A549 (cell line): ENCODE data around the gene SIGLEC9. TPM values are rescaled to one million over a fixed set of nuclear protein-coding genes. Genes with fewer than 3 reads are reported as not detected.

Source experiments
- ATAC-seq, 2 experiments: fragments of 200-7000 bp in 1 of 2; fragments of >200 bp in 1 of 2; cut with Nextera tagmentation in 1 of 2; cut with Tn5 transposase in 1 of 2; 3 replicates each; pipeline versions ENCODE4 v1.8.0 to v1.9.1; 2018 to 2020; ENCODE audit warnings: mild to moderate bottlenecking in 1 of 2, moderate library complexity in 1 of 2
- CTCF ChIA-PET: fragments of 300-600 bp; sonication (Branson Sonifier 250); formaldehyde crosslinking; extraction: SDS; loops from one replicate; lab custom pipeline; 2021; ENCODE audit warnings: antibody characterized with exemption, inconsistent platforms; lab: Yijun Ruan, JAX
- POLR2A ChIA-PET: fragments of 350-600 bp; formaldehyde crosslinking; extraction: SDS; loops from one replicate; lab custom pipeline; 2021; ENCODE audit warnings: antibody characterized with exemption, inconsistent platforms; lab: Yijun Ruan, JAX
- DNase-seq, 2 experiments: peaks; one replicate each; pipeline versions ENCODE4 v3.0.0 to v3.0.0-alpha.2; 2011 to 2016; ENCODE audit warnings: low read depth in 1 of 2, low spot score in 1 of 2
- FAIRE-seq: peaks from 2 replicates; lab custom pipeline; 2011; peaks lifted over from hg19 to GRCh38; lab: Jason Lieb, UNC
- H3K27ac ChIP-seq, 2 experiments: fragments of >200 bp; sonication (Bioruptor Twin); formaldehyde crosslinking; 3 replicates each; pipeline ENCODE4 v1.5.1; 2016 to 2017
- H3K4me1 ChIP-seq: fragments of >200 bp; sonication (Bioruptor Twin); formaldehyde crosslinking; 3 replicates; pipeline ENCODE4 v1.6.1; 2016
- H3K4me2 ChIP-seq: fragments of >200 bp; sonication (Bioruptor Twin); formaldehyde crosslinking; 3 replicates; pipeline ENCODE4 v1.6.1; 2016
- H3K4me3 ChIP-seq: fragments of >200 bp; sonication (Bioruptor Twin); formaldehyde crosslinking; 3 replicates; pipeline ENCODE4 v1.5.1; 2016
- H3K9me3 ChIP-seq: fragments of >200 bp; sonication (Bioruptor Twin); formaldehyde crosslinking; 3 replicates; pipeline ENCODE4 v1.6.1; 2016
- CEBPB ChIP-seq, 2 experiments: fragments of >200 bp in 1 of 2; sonication (Bioruptor Twin) in 1 of 2; formaldehyde crosslinking in 1 of 2; IDR thresholded peaks; 2 replicates each; pipeline ENCODE4 v1.6.1; 2012 to 2016
- EHF ChIP-seq: fragments of 250-450 bp; sonication (Bioruptor Pico); IDR thresholded peaks from 2 replicates; pipeline ENCODE4 v1.5.0; 2020; ENCODE audit warnings: mild to moderate bottlenecking
- EP300 ChIP-seq, 2 experiments: fragments of >200 bp; sonication (Bioruptor Twin); formaldehyde crosslinking; IDR thresholded peaks; 2 replicates in 1 of 2; 3 replicates in 1 of 2; pipeline ENCODE4 v1.6.1; 2016 to 2017
- KDM5A ChIP-seq: fragments of 200-600 bp; sonication (generic); IDR thresholded peaks from 2 replicates; pipeline ENCODE4 v1.6.1; 2016; ENCODE audit warnings: antibody characterized with exemption, mild to moderate bottlenecking
- POLR2A ChIP-seq: IDR thresholded peaks from 2 replicates; pipeline ENCODE4 v1.6.1; 2012; ENCODE audit warnings: mild to moderate bottlenecking, low read length
- SMC3 ChIP-seq: fragments of >200 bp; sonication (Bioruptor Twin); formaldehyde crosslinking; IDR thresholded peaks from 3 replicates; pipeline ENCODE4 v1.6.1; 2018; ENCODE audit warnings: inconsistent platforms
- WGBS: methylation state at CpG from one replicate; pipeline ENCODE4 v1.1.6; 2017; ENCODE audit errors: missing lambda C conversion rate; 5-methylcytosine and 5-hydroxymethylcytosine counted together
- polyA plus RNA-seq, 4 experiments: library from polyadenylated mRNA; depleted of rRNA in 3 of 4; stranded (reverse); fragments of >200 nt; fragmentation: RNase III in 1 of 4; extraction: RNeasy Plus Mini Kit Qiagen cat#74134 plus additional on column Dnase treatment in 1 of 4; gene quantifications; 2 replicates in 3 of 4; 3 replicates in 1 of 4; pipeline ENCODE4 v1.2.3, GENCODE V29; 2011 to 2017
- TF ChIP-seq, protein P1 (sequence below): IDR thresholded peaks from 2 replicates; pipeline ENCODE4 v1.6.1; 2012; ENCODE audit warnings: low read depth, borderline replicate concordance
- TF ChIP-seq, protein P2 (sequence below): IDR thresholded peaks from 2 replicates; pipeline ENCODE4 v1.6.1; 2012

The SIGLEC9 gene
- polyA plus RNA-seq, 2 of the 4 experiments (the other 2 are of a cell fraction): not detected

DNA sequence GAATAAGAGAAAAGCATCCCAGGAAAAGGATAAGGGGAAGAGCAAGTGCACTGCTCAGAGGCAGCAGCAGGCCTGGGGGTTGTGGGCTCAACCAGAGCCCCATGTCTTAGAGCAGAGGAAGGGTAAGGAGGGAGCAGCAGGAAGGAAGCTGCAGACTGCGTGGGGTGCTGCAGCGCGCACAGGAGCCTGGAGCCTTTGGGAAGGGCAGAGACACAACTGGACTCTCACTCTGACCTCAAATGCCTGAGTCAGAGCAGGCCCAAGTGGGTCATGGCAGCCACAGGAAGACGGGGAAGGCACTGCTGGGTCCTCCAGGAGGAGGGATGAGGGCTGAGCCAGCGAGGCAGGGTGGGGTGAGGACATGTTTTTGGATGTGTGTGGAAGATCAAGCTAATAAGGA lies 49.0 kb downstream of the SIGLEC9 start (continued):
- no peak for TF ChIP-seq EHF
- TF ChIP-seq, protein P1, sequence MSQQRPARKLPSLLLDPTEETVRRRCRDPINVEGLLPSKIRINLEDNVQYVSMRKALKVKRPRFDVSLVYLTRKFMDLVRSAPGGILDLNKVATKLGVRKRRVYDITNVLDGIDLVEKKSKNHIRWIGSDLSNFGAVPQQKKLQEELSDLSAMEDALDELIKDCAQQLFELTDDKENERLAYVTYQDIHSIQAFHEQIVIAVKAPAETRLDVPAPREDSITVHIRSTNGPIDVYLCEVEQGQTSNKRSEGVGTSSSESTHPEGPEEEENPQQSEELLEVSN: no peak
- no peak for TF ChIP-seq EP300 (IDR thresholded peaks at IDR 0.05)

DNA sequence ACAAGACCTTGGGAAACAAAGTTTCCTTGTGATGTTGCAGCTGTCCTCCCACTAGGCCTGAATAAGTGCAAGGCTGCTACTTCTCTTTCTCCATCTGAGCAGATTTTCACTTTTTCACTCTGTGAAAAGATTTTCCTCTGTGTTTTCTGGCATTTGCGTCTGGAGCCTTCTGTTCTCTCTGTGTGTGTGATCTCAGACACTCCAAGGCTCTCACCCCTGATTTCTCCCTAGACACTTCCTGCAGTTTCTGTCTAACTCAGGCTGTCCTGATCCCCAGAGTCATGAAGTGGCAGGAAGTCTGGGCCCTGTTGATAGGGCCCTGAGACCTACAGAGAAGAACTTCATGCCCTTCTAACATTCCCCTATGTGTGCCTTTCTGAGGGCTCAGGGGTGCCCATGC lies 54.5 kb downstream of the SIGLEC9 start:
- H3K4me2 ChIP-seq: no peak overlapping the region
- no peak for ATAC-seq
- TF ChIP-seq, protein P2, sequence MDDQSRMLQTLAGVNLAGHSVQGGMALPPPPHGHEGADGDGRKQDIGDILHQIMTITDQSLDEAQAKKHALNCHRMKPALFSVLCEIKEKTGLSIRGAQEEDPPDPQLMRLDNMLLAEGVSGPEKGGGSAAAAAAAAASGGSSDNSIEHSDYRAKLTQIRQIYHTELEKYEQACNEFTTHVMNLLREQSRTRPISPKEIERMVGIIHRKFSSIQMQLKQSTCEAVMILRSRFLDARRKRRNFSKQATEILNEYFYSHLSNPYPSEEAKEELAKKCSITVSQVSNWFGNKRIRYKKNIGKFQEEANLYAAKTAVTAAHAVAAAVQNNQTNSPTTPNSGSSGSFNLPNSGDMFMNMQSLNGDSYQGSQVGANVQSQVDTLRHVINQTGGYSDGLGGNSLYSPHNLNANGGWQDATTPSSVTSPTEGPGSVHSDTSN: no peak
- TF ChIP-seq POLR2A (no peak), CEBPB (IDR thresholded peaks at IDR 0.05) (no peak), SMC3 (no peak), KDM5A (no peak)
- H3K9me3 ChIP-seq: no peaks in the 10 kb centered on the region
- CTCF ChIA-PET: interaction anchor here (0.6 to 1.5 kb wide), 3 partner anchors 11 to 312 kb away, joined by 3 to 4 read pairs (median 3); no protein-coding TSS in a partner anchor
- H3K4me3 ChIP-seq: no peak overlapping the region
- H3K4me1 ChIP-seq: no peaks in the 10 kb centered on the region
- DNase-seq: no peak
- POLR2A ChIA-PET: no interaction called here
- no peak for FAIRE-seq
- no peak overlapping the region for H3K27ac ChIP-seq
- 25% methylated on average over 1 of the region's 1 CpG for WGBS

Other genes with a start within 250 kb of the SIGLEC9 start
- gene KLK4, start 213.5 kb upstream of the SIGLEC9 start, polyA plus RNA-seq (2011; rRNA removed): not detected in 2 replicates
- gene KLK4, start 213.5 kb upstream of the SIGLEC9 start, polyA plus RNA-seq (2017; fragmentation: RNase III; extraction: RNeasy Plus Mini Kit Qiagen cat#74134 plus additional on column Dnase treatment): not detected in 3 replicates
- not detected in 2 replicates for gene KLK5, start 171.9 kb upstream of the SIGLEC9 start, polyA plus RNA-seq (2011; rRNA removed)
- not detected in 3 replicates for gene KLK5, start 171.9 kb upstream of the SIGLEC9 start, polyA plus RNA-seq (2017; fragmentation: RNase III; extraction: RNeasy Plus Mini Kit Qiagen cat#74134 plus additional on column Dnase treatment)
- gene KLK6, start 155.3 kb upstream of the SIGLEC9 start, polyA plus RNA-seq (2011; rRNA removed): 0.13 TPM in 2 replicates
- not detected in 3 replicates for gene KLK6, start 155.3 kb upstream of the SIGLEC9 start, polyA plus RNA-seq (2017; fragmentation: RNase III; extraction: RNeasy Plus Mini Kit Qiagen cat#74134 plus additional on column Dnase treatment)
- gene KLK7, start 141.0 kb upstream of the SIGLEC9 start, polyA plus RNA-seq (2011; rRNA removed): not detected in 2 replicates
- gene KLK7, start 141.0 kb upstream of the SIGLEC9 start, polyA plus RNA-seq (2017; fragmentation: RNase III; extraction: RNeasy Plus Mini Kit Qiagen cat#74134 plus additional on column Dnase treatment): not detected in 3 replicates
- gene KLK8, start 123.3 kb upstream of the SIGLEC9 start, polyA plus RNA-seq (2011; rRNA removed): not detected in 2 replicates
- gene KLK8, start 123.3 kb upstream of the SIGLEC9 start, polyA plus RNA-seq (2017; fragmentation: RNase III; extraction: RNeasy Plus Mini Kit Qiagen cat#74134 plus additional on column Dnase treatment): not detected in 3 replicates
- 0.18 and 0.33 TPM in 2 replicates for gene KLK10, start 105.2 kb upstream of the SIGLEC9 start, polyA plus RNA-seq (2011; rRNA removed)
- 0.05 TPM in 1 of 3 replicates, not detected in the others for gene KLK10, start 105.2 kb upstream of the SIGLEC9 start, polyA plus RNA-seq (2017; fragmentation: RNase III; extraction: RNeasy Plus Mini Kit Qiagen cat#74134 plus additional on column Dnase treatment)
- gene KLK11, start 98.3 kb upstream of the SIGLEC9 start, polyA plus RNA-seq (2011; rRNA removed): not detected in 2 replicates
- gene KLK11, start 98.3 kb upstream of the SIGLEC9 start, polyA plus RNA-seq (2017; fragmentation: RNase III; extraction: RNeasy Plus Mini Kit Qiagen cat#74134 plus additional on column Dnase treatment): not detected in 3 replicates
- not detected in 2 replicates for gene KLK12, start 89.9 kb upstream of the SIGLEC9 start, polyA plus RNA-seq (2011; rRNA removed)
- not detected in 3 replicates for gene KLK12, start 89.9 kb upstream of the SIGLEC9 start, polyA plus RNA-seq (2017; fragmentation: RNase III; extraction: RNeasy Plus Mini Kit Qiagen cat#74134 plus additional on column Dnase treatment)
- gene KLK13, start 59.8 kb upstream of the SIGLEC9 start, polyA plus RNA-seq (2011; rRNA removed): not detected in 2 replicates
- 0.09 TPM in 1 of 3 replicates, not detected in the others for gene KLK13, start 59.8 kb upstream of the SIGLEC9 start, polyA plus RNA-seq (2017; fragmentation: RNase III; extraction: RNeasy Plus Mini Kit Qiagen cat#74134 plus additional on column Dnase treatment)
- gene KLK14, start 42.0 kb upstream of the SIGLEC9 start, polyA plus RNA-seq (2011; rRNA removed): 0.14 and 0.22 TPM in 2 replicates
- 0.22 to 0.44 TPM in 2 of 3 replicates, not detected in the other for gene KLK14, start 42.0 kb upstream of the SIGLEC9 start, polyA plus RNA-seq (2017; fragmentation: RNase III; extraction: RNeasy Plus Mini Kit Qiagen cat#74134 plus additional on column Dnase treatment)
- gene CTU1, start 16.5 kb upstream of the SIGLEC9 start, polyA plus RNA-seq (2011; rRNA removed): 4.1 and 4.5 TPM in 2 replicates
- 7.0 to 7.4 TPM (median 7.3 TPM) in 3 replicates for gene CTU1, start 16.5 kb upstream of the SIGLEC9 start, polyA plus RNA-seq (2017; fragmentation: RNase III; extraction: RNeasy Plus Mini Kit Qiagen cat#74134 plus additional on column Dnase treatment)
- gene SIGLEC7, start 17.4 kb downstream of the SIGLEC9 start, polyA plus RNA-seq (2011; rRNA removed): not detected in 2 replicates
- gene SIGLEC7, start 17.4 kb downstream of the SIGLEC9 start, polyA plus RNA-seq (2017; fragmentation: RNase III; extraction: RNeasy Plus Mini Kit Qiagen cat#74134 plus additional on column Dnase treatment): not detected in 3 replicates
- 0.10 and 0.40 TPM in 2 replicates for gene CD33, start 100.2 kb downstream of the SIGLEC9 start, polyA plus RNA-seq (2011; rRNA removed)
- 0.13 TPM in 1 of 3 replicates, not detected in the others for gene CD33, start 100.2 kb downstream of the SIGLEC9 start, polyA plus RNA-seq (2017; fragmentation: RNase III; extraction: RNeasy Plus Mini Kit Qiagen cat#74134 plus additional on column Dnase treatment)
- gene SIGLECL1, start 126.2 kb downstream of the SIGLEC9 start, polyA plus RNA-seq (2011; rRNA removed): not detected in 2 replicates
- not detected in 3 replicates for gene SIGLECL1, start 126.2 kb downstream of the SIGLEC9 start, polyA plus RNA-seq (2017; fragmentation: RNase III; extraction: RNeasy Plus Mini Kit Qiagen cat#74134 plus additional on column Dnase treatment)
- gene IGLON5, start 186.7 kb downstream of the SIGLEC9 start, polyA plus RNA-seq (2011; rRNA removed): 0.04 and 0.08 TPM in 2 replicates
- gene IGLON5, start 186.7 kb downstream of the SIGLEC9 start, polyA plus RNA-seq (2017; fragmentation: RNase III; extraction: RNeasy Plus Mini Kit Qiagen cat#74134 plus additional on column Dnase treatment): 0.05 to 0.06 TPM in 2 of 3 replicates, not detected in the other
- gene VSIG10L, start 217.2 kb downstream of the SIGLEC9 start, polyA plus RNA-seq (2011; rRNA removed): 8.6 and 9.2 TPM in 2 replicates
- 5.7 to 6.8 TPM (median 6.7 TPM) in 3 replicates for gene VSIG10L, start 217.2 kb downstream of the SIGLEC9 start, polyA plus RNA-seq (2017; fragmentation: RNase III; extraction: RNeasy Plus Mini Kit Qiagen cat#74134 plus additional on column Dnase treatment)
- gene ETFB, start 241.5 kb downstream of the SIGLEC9 start, polyA plus RNA-seq (2011; rRNA removed): 112 and 149 TPM in 2 replicates
- gene ETFB, start 241.5 kb downstream of the SIGLEC9 start, polyA plus RNA-seq (2017; fragmentation: RNase III; extraction: RNeasy Plus Mini Kit Qiagen cat#74134 plus additional on column Dnase treatment): 262 to 270 TPM (median 267 TPM) in 3 replicates
- 1.1 and 1.7 TPM in 2 replicates for gene CLDND2, start 244.1 kb downstream of the SIGLEC9 start, polyA plus RNA-seq (2011; rRNA removed)
- 1.7 to 3.0 TPM (median 2.8 TPM) in 3 replicates for gene CLDND2, start 244.1 kb downstream of the SIGLEC9 start, polyA plus RNA-seq (2017; fragmentation: RNase III; extraction: RNeasy Plus Mini Kit Qiagen cat#74134 plus additional on column Dnase treatment)
- gene NKG7, start 247.7 kb downstream of the SIGLEC9 start, polyA plus RNA-seq (2011; rRNA removed): not detected in 2 replicates
- gene NKG7, start 247.7 kb downstream of the SIGLEC9 start, polyA plus RNA-seq (2017; fragmentation: RNase III; extraction: RNeasy Plus Mini Kit Qiagen cat#74134 plus additional on column Dnase treatment): not detected in 3 replicates